HG02970 (cell line): ENCODE measurements around the gene TNFSF10.

ENCODE experiments used
- ATAC-seq: cut with Tn5 transposase; IDR thresholded peaks from one replicate; pipeline ENCODE4 v1.9.1; 2021; ENCODE audit warnings: mild to moderate bottlenecking, moderate library complexity, moderate number of reproducible peaks; ENCODE audit not compliant: unreplicated experiment, low FRiP score

TNFSF10 gene

DNA sequence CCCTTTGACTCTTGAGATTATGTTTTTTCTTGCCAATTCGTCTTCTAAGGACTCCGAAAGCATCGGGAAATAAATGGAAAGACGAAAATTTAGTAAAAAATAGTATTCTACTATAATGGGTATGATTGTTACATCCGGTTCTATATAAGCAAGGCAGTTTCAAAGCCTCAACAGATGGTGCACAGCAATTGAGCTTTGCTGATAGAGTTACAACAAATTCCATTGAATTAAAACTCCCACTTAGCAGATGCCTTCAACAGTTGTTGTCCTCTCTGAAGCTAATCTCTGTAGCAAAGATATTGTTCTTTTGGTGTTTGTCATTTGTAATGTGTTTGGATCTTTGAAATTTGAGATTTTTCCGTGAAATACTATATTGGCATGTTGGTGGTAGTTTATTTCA, 58.9 kb downstream of the TNFSF10 start:
- ATAC-seq = no peak

GRCh38 chr3:172461530-172462138, 61.6 kb downstream of the TNFSF10 start:
- no peak for ATAC-seq

DNA sequence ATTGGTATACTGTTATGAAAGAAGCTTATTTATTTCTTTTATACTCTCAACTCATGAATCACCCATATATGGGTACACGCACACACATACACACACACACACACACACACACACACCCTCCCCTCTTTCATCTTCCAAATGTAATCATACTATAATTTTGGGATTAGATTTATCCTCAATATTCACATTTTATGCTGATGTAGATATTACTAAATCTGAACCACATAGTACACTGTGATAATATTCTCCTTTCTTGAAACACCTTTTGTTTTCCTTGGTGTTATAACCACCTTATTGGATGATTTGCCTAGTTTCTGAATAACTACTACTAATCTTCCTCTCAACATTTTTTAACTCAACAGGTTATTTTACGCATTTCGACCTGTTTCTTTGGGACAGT, 66.8 kb downstream of the TNFSF10 start:
- ATAC-seq = no peak
